ENCODE data around the gene ZNF831.

ZNF831 gene

GRCh38 chr20:59182401-59183044 lies 18.9 kb downstream of the ZNF831 start:
- DNase-seq = no peak

DNA sequence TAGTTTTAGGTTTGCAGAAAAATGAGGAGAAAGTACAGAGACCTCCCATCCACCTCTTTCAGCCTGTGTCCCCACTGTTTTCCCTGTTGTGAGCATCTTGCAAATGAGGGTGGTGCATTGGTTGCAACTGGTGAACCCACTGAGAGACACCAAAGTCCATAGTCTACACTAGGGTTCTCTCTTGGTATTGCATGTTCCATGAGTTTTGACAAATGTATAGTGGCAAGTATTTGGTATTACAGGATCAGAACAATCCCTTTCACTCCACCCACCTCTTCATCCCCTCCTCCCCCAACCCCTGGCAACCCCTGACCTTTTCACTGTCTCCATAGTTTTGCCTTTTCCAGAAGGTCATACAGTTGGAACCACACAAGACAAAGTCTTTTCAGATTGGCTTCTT lies 20.1 kb downstream of the ZNF831 start:
- DNase-seq = no peak

DNA sequence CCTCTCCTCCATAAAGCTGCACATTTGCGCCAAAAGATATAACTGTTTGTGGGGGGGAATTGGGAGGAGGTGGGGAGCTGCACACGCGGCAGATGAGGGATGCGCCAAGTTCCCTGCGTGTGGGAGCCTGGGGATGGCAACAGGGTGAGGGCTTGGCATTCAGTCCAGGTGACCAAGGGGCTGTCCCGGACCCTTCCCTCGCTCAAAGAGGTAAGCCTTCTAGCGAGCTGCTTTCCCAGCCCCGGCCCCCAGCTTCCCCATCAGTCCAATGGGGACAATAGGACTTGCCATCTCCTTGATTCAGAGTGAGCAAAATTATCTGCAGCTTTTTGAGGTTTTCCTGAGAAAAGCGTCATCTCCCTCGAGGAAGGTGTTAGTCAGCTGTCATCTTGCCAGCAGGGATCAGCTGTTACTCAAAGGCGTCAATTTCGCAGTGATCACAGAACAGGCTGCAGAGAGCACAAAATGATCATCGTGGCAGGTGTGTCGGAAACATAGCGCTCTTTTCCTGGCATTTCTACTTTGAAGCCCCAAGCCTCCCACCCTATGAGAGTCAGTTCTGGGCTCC lies 21.3 kb downstream of the ZNF831 start:
- DNase-seq = no peak

DNA sequence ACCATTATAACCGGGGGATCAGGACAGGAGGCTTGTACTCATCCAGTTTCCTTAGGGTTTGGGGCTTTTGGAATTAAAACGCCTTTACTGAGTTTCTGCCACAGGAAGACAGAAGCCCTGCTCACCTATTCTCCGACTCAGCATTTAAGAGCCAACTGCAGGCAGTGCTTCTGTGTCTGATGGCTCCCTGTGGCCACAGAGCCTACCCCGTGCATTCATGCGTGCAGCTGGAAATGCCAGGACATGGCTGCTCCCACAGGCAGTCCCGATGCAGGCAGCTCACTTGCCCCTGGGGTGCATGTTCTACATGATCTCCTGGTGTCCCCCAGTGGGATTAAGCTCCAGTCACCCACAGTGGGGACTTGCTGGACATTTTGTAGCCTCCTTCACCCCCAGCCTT lies 22.2 kb downstream of the ZNF831 start:
- DNase-seq = no peak

DNA sequence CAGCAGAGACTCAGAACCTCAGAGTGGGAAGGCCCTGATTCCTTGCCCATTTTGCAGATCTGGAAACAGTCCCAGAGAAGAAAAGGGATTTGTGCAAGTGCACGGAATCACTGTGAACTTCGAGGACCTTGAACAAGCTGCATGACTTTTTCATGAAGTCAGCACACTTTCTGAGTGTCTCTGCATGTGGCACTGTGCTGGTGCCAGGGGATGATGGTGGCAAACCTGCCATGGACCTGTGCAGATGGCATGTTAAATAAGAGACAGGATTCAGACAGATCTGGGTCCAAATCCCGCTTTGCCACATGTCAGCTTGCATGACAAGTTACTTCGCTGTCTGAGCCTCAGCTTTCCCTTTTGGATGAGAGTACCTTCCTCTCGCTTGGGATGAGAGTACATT lies 26.8 kb downstream of the ZNF831 start:
- no peak for DNase-seq

DNA sequence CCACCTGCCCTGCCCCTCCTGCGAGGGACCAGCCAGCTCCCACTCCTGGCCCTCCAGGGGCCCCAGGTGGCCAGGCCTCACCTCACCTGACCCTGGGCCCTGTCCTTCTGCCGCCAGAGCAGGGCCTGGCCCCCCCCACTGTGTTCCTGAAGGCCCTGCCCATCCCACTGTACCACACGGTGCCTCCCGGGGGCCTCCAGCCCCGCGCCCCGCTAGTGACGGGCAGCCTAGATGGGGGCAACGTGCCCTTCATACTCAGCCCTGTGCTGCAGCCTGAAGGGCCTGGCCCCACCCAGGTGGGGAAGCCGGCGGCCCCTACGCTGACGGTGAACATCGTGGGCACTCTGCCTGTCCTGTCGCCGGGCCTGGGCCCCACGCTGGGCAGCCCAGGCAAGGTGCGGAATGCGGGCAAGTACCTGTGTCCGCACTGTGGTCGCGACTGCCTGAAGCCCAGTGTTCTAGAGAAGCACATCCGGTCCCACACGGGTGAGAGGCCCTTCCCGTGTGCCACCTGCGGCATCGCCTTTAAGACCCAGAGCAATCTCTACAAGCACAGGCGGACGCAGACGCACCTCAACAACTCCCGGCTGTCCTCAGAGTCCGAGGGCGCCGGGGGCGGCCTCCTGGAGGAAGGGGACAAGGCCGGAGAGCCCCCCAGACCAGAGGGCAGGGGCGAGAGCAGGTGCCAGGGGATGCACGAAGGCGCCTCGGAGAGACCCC lies 27.6 kb downstream of the ZNF831 start:
- DNase-seq = no peak

GRCh38 chr20:59191756-59192532 lies 28.3 kb downstream of the ZNF831 start:
- DNase-seq = no peak

GRCh38 chr20:59192533-59192896 lies 28.9 kb downstream of the ZNF831 start:
- no peak for DNase-seq

DNA sequence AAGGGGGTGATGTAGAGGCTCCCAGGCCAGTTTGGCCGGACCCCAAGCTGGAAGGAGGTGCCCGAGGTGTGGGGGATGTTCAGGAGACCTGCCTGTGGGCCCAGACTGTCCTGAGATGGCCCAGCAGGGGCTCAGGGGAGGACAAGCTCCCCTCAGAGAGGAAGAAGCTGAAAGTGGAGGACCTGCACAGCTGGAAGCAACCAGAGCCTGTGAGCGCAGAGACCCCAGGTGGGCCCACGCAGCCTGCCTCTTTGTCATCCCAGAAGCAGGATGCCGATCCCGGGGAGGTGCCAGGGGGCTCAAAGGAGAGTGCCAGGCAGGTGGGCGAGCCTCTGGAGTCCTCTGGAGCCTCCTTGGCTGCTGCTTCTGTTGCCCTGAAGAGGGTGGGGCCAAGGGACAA lies 29.7 kb downstream of the ZNF831 start:
- DNase-seq = no peak

GRCh38 chr20:59194023-59194935 lies 30.7 kb downstream of the ZNF831 start:
- DNase-seq = no peak

- DNase-seq = no peak
Measured at GRCh38 chr20:59195316-59195993, 31.8 kb downstream of the ZNF831 start.

- no peak for DNase-seq
Measured at GRCh38 chr20:59204165-59204894, 40.7 kb downstream of the ZNF831 start.

DNA sequence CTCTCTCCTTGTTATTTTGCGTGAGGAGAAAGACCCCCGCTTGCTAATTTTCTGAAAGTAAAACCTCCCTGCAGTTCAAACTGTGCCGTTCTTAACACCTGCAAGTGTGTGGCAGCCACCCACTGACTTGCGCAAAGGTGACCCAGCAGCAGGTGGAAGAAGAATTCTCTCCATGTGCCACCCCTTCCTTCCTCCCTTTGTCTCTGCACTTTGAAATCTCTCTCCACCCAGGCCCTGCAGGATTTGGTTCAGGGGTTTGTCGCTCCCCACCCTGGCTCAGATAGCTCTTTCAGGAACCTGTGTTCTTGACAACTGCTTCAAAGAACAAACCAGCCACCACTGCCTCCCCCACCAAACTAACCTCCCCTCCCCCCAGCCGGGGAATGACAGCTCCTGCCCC lies 41.4 kb downstream of the ZNF831 start:
- DNase-seq = no peak

GRCh38 chr20:59207235-59207634 lies 43.6 kb downstream of the ZNF831 start:
- no peak for DNase-seq

DNA sequence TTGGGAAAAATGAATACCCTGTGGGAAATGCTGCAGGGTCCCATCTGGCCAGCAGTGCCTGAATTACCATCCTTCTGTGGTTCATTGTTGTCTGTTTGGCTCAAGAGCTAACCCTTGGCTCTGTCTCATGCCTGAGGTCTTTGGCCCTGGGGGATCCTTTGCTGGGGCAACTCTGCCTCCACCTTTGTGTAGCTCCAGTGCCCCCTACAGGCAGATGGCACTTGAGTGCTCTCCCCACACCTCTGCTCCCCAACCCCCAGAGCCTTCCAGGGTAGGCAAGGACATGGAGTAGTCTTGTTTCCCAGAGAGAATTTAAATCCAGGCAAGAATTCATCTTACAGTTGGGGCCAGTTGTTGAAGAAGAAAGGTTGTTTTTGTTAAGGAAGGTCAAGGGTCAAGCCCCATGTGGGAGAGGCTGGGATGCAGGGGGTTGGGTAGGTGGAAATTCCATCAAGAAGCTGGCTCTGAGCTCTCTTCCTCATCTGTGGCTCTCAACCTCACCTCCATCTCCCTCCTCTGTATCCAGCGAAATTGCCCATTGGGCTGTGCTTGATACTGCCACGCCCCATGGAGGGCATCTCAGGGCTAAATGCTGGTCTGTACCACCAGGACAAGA lies 44.2 kb downstream of the ZNF831 start:
- DNase-seq = no peak

GRCh38 chr20:59210186-59210585 lies 46.6 kb downstream of the ZNF831 start:
- no peak for DNase-seq

DNA sequence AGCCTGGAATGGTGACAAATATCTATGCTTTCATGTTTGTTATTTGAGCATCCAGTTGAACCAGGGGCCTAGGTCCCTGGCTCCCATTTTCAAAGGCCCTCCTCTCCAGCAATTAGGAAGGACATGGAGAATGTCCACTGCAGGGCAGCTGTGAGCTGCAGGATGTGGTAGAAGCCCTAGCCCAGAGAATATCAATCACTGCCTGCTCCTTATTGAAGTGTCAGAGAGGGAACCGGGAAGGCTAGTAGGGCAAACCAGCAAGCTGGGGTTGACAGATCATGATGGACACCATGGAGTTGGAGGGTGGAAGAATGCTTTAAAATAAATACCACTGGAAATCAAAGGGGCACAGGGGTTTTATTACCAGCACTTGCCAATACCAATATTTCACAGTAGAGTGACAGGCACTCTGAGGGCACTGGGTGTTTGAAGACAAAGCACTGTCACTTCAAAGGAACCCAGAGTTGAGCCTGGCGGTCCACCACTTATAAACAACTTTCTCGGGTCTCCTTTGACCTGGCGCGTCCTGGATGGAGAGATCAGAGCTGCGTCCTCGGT lies 47.7 kb downstream of the ZNF831 start:
- no peak for DNase-seq

GRCh38 chr20:59214073-59214472 lies 50.5 kb downstream of the ZNF831 start:
- no peak for DNase-seq

DNA sequence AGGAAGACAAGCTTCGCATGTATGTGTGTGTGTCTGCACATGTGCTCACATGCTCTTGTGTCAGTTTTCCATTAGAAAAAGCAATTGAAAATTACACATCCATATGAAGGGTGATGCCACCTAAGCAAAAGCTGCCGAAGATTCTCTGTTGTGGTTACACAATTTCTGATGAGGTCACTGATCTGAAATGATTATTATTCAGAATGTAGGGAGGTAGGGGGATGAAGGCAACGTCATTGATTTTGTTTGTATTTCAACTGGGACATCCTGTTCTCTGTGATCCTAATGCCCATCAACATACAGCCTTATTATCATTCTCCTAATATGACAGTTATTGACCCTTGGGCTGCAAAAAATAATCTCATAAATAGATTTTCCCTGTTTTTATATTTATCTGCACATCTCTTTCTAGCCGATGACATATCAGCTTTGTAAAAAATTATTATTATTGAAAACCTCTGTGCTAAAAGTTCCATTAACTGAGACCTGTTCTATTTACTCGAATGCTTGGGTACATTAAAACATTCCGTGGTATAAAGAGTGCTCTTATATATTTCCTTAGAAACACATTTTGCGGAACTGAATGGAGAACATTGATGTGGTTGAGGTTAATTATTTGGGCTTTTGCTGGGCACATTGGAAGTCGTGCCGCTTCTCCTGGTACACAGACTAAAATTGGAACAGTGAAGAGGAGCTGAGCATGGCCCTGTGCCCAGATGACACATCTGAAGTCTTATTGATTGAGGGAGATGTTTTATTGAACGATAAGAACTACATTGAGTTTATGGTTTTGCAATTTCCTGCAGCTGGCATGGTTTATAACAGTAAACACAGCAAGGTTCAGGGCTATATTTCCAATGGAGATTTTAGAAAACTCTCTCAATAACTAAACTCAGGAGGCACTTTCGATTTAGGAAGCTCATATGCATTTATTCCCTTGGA lies 51.3 kb downstream of the ZNF831 start:
- no peak for DNase-seq
